Activated T-helper 17 cell treated with anti-CD3 and anti-CD28 coated beads, Interleukin-2, amount 50 U/mL, for 72 hours (primary cell): Measurements from ENCODE around the gene CGREF1. TPM values are rescaled to one million over a fixed set of nuclear protein-coding genes. Genes with fewer than 3 reads are reported as not detected.
"Not testable (repeated sequence)": the region's sequence is repeated elsewhere in the genome, so short reads cannot be mapped to it uniquely, and the experiment has no call there.

ENCODE experiments used
- ATAC-seq: fragments of 150-1000 bp; cut with Tn5 transposase; replicated peaks from 2 replicates; pipeline ENCODE4 v1.10.0; 2021; ENCODE audit warnings: mild to moderate bottlenecking, moderate library complexity
- H3K27ac Mint-ChIP-seq: one replicate; pipeline ENCODE4 v1.8.0; 2022; ENCODE audit warnings: mixed read lengths
- H3K27me3 Mint-ChIP-seq: one replicate; pipeline ENCODE4 v1.8.0; 2022; ENCODE audit warnings: mixed read lengths
- H3K36me3 Mint-ChIP-seq: one replicate; pipeline ENCODE4 v1.8.0; 2022; ENCODE audit warnings: low read depth, mild to moderate bottlenecking, mixed read lengths
- H3K4me1 Mint-ChIP-seq: one replicate; pipeline ENCODE4 v1.8.0; 2022; ENCODE audit warnings: mixed read lengths
- H3K4me3 Mint-ChIP-seq: one replicate; pipeline ENCODE4 v1.8.0; 2022; ENCODE audit warnings: mild to moderate bottlenecking, mixed read lengths
- H3K9me3 Mint-ChIP-seq: one replicate; pipeline ENCODE4 v1.8.0; 2022; ENCODE audit warnings: mixed read lengths
- total RNA-seq, 2 donors: library from RNA; stranded (reverse); gene quantifications; one replicate each; pipeline ENCODE4 v1.2.3, GENCODE V29; 2022

The CGREF1 gene
- total RNA-seq, 2 donors from 2014 or later, result 3.7 to 4.6 TPM

GRCh38 chr2:27081984-27082772 lies 36.8 kb downstream of the CGREF1 start:
- ATAC-seq, result no peak
- H3K4me3 Mint-ChIP-seq, result peak overlapping the region; percentile 73
- H3K27ac Mint-ChIP-seq, result peak overlapping the region; percentile 89

GRCh38 chr2:27080603-27080936 lies 38.4 kb downstream of the CGREF1 start:
- Mint-ChIP-seq H3K4me3 (peak overlapping the region; percentile 73), H3K27ac (peak overlapping the region; percentile 89), H3K4me1 (peaks cover 15% of the 10 kb centered on the region), H3K27me3 (no peaks in the 10 kb centered on the region), H3K9me3 (no peaks in the 10 kb centered on the region), H3K36me3 (no peaks in the 10 kb centered on the region)
- no peak for ATAC-seq

More at GRCh38 chr2:27081984-27082772, 36.8 kb downstream of the CGREF1 start:
- Mint-ChIP-seq H3K36me3 (no peaks in the 10 kb centered on the region), H3K27me3 (no peaks in the 10 kb centered on the region), H3K4me1 (peaks cover 11% of the 10 kb centered on the region), H3K9me3 (no peaks in the 10 kb centered on the region)

DNA sequence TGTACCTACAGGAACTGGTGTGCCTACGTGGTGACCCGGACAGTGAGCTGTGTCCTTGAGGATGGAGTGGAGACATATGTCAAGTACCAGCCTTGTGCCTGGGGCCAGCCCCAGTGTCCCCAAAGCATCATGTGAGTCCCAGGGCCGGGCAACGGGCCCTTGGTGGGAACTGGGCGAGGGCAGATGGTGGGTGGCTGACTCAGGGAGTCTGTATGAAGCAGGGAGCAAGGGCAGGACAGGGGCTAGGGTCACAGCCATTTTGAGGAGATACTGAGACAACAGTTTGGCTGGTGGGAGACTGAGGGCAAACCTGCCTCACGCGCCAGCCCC lies 38.8 kb downstream of the CGREF1 start:
- H3K9me3 Mint-ChIP-seq, result no peaks in the 10 kb centered on the region
- peaks cover 17% of the 10 kb centered on the region for H3K4me1 Mint-ChIP-seq
- H3K4me3 Mint-ChIP-seq, result peak overlapping the region; percentile 73
- ATAC-seq, result no peak
- H3K36me3 Mint-ChIP-seq, result no peaks in the 10 kb centered on the region
- no peaks in the 10 kb centered on the region for H3K27me3 Mint-ChIP-seq
- H3K27ac Mint-ChIP-seq, result peak overlapping the region; percentile 89

DNA sequence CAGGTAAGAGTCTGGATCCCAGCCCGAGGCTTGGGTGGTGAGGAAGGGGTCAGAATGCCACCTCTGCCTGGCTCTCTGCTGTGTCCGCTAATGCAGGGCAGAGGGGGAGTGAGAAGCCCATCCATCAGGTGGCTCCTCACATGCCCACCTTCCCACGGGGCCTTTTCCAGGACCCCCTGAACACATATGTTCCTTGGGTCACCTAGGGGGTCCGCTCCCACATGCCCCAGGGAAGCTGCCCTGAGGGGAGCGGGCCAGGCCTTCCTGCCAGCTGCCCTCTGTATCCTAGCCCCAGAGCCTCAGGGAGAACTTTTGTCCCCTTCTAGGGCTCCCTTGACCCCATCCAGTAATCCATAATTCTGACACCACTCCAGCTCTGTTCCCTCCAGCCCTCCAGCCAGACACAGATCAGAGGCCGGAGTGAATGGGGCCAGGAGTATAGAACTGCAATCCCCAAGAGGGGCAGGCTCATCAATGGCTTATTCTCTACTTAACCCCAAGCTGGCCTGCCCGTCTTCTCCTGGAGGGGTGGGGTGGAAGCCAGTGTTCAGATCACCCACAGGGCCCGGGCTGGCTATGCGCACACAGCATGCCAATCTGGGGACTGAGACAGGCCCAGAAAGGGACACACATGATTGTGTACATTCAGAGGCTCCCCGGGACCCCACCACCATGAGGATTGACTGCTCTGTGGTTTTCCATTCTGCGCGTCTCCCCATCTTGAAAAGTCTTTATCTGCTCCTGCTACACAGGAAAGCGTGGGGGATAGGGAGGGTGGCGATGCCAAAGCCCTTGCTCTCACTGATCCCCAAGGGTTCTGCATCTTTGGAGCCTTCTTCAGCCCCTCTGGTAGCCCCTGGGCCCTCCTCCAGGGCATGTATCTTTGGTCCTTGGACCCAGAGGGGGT lies 39.4 kb downstream of the CGREF1 start:
- peak overlapping the region; percentile 73 for H3K4me3 Mint-ChIP-seq
- peaks cover 23% of the 10 kb centered on the region for H3K4me1 Mint-ChIP-seq
- H3K9me3 Mint-ChIP-seq, result no peaks in the 10 kb centered on the region
- H3K27ac Mint-ChIP-seq, result peak overlapping the region; percentile 89
- ATAC-seq, result no peak
- H3K36me3 Mint-ChIP-seq, result no peaks in the 10 kb centered on the region
- H3K27me3 Mint-ChIP-seq, result no peaks in the 10 kb centered on the region

- Mint-ChIP-seq H3K27me3 (no peaks in the 10 kb centered on the region), H3K27ac (peak within 1 kb of the TSS; percentile 54), H3K36me3 (no peaks in the 10 kb centered on the region), H3K4me1 (peaks cover 28% of the 10 kb centered on the region), H3K9me3 (no peaks in the 10 kb centered on the region), H3K4me3 (no peak within 1 kb of the TSS)
- ATAC-seq, result no peak
Measured at GRCh38 chr2:27078267-27079194, 40.4 kb downstream of the CGREF1 start, which contains the start of gene EMILIN1. EMILIN1 (plus strand) TSS chr2:27078615; CDS start chr2:27079066, 451 bp downstream.

- no peak overlapping the region for H3K4me3 Mint-ChIP-seq
- peak overlapping the region; percentile 53 for H3K27ac Mint-ChIP-seq
- H3K4me1 Mint-ChIP-seq, result peaks cover 30% of the 10 kb centered on the region
- no peaks in the 10 kb centered on the region for H3K9me3 Mint-ChIP-seq
- H3K36me3 Mint-ChIP-seq, result no peaks in the 10 kb centered on the region
- ATAC-seq, result no peak
- no peaks in the 10 kb centered on the region for H3K27me3 Mint-ChIP-seq
Measured at GRCh38 chr2:27077231-27077630, 41.7 kb downstream of the CGREF1 start.

GRCh38 chr2:27076323-27076722 lies 42.6 kb downstream of the CGREF1 start:
- ATAC-seq, result no peak
- Mint-ChIP-seq H3K36me3 (peaks cover under 1% of the 10 kb centered on the region), H3K4me1 (peaks cover 28% of the 10 kb centered on the region), H3K27me3 (no peaks in the 10 kb centered on the region), H3K27ac (peak overlapping the region; percentile 29), H3K9me3 (no peaks in the 10 kb centered on the region), H3K4me3 (peak overlapping the region; percentile 17)

- H3K27ac Mint-ChIP-seq, result peak overlapping the region; percentile 20
- H3K9me3 Mint-ChIP-seq, H3K36me3 Mint-ChIP-seq, H3K27me3 Mint-ChIP-seq, ATAC-seq: not testable (repeated sequence)
- H3K4me1 Mint-ChIP-seq, result peaks cover 22% of the 10 kb centered on the region
- H3K4me3 Mint-ChIP-seq, result peak overlapping the region; percentile 11
Measured at GRCh38 chr2:27075566-27075871, 43.4 kb downstream of the CGREF1 start.

DNA sequence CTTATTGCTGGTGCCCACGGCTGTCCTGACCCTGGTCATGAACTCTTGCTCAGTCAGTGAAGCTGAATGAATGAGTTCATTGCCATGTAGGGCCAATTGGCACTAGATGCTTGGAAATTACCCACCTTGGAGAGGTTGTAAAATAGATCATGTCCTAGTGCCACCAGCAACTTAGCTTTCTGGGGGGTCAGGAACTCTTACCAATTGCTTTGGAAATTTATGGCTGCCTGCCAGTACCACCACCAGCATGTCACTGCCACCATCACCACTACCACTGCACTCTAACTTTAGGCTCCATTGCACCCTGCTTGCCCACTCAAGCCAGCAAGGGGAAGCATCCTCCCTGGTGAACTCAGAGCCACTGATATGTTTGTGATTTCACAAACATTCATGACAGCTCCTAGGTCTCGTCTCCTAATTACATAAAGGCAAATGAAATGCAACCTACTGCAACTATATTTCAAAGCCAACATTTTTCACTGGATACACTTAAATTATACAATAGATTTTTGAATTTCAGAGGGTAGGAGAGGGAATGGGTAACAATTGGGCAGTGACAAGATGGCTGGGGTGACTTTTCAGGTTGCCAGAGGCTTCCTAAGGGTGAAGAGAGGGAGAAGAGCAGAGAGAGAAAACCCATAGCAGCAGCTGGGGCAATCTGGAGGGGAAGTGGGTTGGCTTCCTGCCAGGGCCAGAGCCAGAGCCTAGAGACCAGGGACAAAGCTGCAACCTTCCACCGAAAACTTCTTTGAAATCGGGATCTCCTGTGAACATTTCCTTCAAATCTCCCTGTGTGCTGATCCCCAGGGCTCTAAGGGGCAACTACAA lies 44.0 kb downstream of the CGREF1 start:
- no peak for ATAC-seq

GRCh38 chr2:27073782-27074181 lies 45.1 kb downstream of the CGREF1 start:
- peaks cover 33% of the 10 kb centered on the region for H3K4me1 Mint-ChIP-seq
- no peak for ATAC-seq

More for the DNA sequence above, 44.0 kb downstream of the CGREF1 start:
- Mint-ChIP-seq H3K4me1 (peaks cover 22% of the 10 kb centered on the region), H3K36me3 (peaks cover 14% of the 10 kb centered on the region), H3K27ac (peak overlapping the region; percentile 20), H3K4me3 (peak overlapping the region; percentile 11), H3K9me3 (no peaks in the 10 kb centered on the region), H3K27me3 (no peaks in the 10 kb centered on the region)

DNA sequence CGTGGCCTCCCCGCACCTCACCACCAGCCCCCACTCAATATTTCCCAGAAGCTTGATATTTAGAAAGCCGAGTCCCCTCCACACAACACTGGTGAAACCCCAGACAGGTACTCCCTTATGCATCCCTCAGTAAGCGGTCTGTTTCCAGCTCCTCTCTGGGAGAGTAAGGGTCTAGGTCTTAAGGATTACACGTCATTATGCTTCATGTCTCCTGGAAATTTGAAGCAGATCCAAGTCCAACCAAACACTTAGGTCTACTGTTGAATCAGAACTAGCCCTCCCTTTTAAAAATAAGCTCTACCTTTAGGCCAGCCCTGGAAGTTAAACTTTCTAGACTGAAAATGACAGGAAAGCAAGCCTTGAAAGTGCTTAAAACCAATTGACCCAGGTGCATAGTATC lies 46.0 kb downstream of the CGREF1 start:
- ATAC-seq, result no peak
- H3K9me3 Mint-ChIP-seq, result no peaks in the 10 kb centered on the region
- H3K4me1 Mint-ChIP-seq, result peaks cover 34% of the 10 kb centered on the region
- peaks cover 34% of the 10 kb centered on the region for H3K36me3 Mint-ChIP-seq
- no peaks in the 10 kb centered on the region for H3K27me3 Mint-ChIP-seq
- peak overlapping the region; percentile 93 for H3K27ac Mint-ChIP-seq
- peak overlapping the region; percentile 97 for H3K4me3 Mint-ChIP-seq

More at GRCh38 chr2:27073782-27074181, 45.1 kb downstream of the CGREF1 start:
- H3K4me3 Mint-ChIP-seq, result peak overlapping the region; percentile 97
- peak overlapping the region; percentile 70 for H3K27ac Mint-ChIP-seq
- no peaks in the 10 kb centered on the region for H3K9me3 Mint-ChIP-seq
- H3K36me3 Mint-ChIP-seq, result peaks cover 26% of the 10 kb centered on the region
- H3K27me3 Mint-ChIP-seq, result no peaks in the 10 kb centered on the region

- ATAC-seq, result peak; percentile 31
- peaks cover 34% of the 10 kb centered on the region for H3K4me1 Mint-ChIP-seq
- H3K27me3 Mint-ChIP-seq, result no peaks in the 10 kb centered on the region
- H3K27ac Mint-ChIP-seq, result peak overlapping the region; percentile 93
- peaks cover 41% of the 10 kb centered on the region for H3K36me3 Mint-ChIP-seq
- no peaks in the 10 kb centered on the region for H3K9me3 Mint-ChIP-seq
- peak overlapping the region; percentile 97 for H3K4me3 Mint-ChIP-seq
Measured at GRCh38 chr2:27071990-27072830, 46.7 kb downstream of the CGREF1 start.
